Left colon (tissue), 2 donors: ENCODE results near the gene KRT34. TPM values are rescaled to one million over a fixed set of nuclear protein-coding genes. Genes with fewer than 3 reads are reported as not detected.
"Not testable (repeated sequence)": the region's sequence is repeated elsewhere in the genome, so short reads cannot be mapped to it uniquely, and the experiment has no call there.

ENCODE experiments used
- ATAC-seq: fragments of 200-7000 bp; cut with Tn5 transposase; one replicate; pipeline ENCODE4 v1.9.1; 2020; ENCODE audit warnings: mild to moderate bottlenecking, moderate library complexity
- DNase-seq, 2 donors: peaks; one replicate each; pipeline ENCODE4 v3.0.0-alpha.2; 2020
- intact Hi-C, 2 donors: fragments of 100-400 bp; cut with DNase I in 1 of 2; cut with micrococcal nuclease in 1 of 2; formaldehyde crosslinking; loops; one replicate each; pipeline versions ENCODE4 v1.11.2 to v1.14.0; 2022; cut with DNase I, micrococcal nuclease
- total RNA-seq, 2 donors: library from RNA; stranded (reverse); fragmentation: NEBNext Ultra II Directional; extraction: Animal tissue kit (Norgen Biotek cat#: 25700); gene quantifications; one replicate each; pipeline ENCODE4 v1.2.1, GENCODE V29; 2021
- donor health status: DM: no; HTN: no; CAD: no.
- donor health status: DM: yes; HTN: yes; CAD: no.

KRT34 gene
- total RNA-seq, 2 donors from 2014 or later, result 0.20 TPM; not detected in 1

DNA sequence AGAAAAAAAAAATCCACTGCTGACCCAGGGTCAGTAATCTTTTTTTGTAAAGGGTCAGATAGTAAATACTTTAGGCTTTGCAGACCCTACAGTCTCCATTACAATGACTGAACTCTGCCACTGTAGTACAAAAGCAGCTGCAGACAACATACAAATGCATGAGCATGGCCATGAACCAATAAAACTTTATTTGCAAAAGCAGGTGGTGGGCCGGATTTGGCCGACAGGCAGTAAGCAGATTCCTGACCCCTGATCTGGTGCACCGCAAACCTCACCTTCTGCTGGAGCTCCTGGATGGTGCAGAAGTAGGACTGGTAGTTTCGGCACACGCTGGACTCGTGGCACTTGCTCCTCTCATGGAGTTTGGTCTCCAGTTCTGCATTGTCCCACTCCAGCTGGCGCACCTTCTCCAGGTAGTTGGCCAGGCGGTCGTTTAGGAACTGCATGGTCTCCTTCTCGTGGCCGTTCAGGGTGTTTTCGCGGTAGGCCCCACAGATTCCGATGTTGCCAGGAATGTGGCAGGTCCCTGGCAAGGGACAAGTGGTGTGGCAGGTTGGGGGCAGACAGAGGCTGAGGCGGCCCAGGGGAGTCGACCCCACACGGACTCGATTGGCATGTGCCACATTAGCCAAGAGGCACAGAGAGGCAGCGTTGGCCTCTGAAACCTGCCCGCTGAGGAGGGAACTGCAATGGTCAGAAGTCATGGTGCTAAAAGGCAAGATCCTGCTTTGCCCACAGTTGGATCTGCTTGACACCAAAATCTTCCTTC is 29.1 kb upstream of the KRT34 start:
- ATAC-seq, result no peak
- no peak for DNase-seq
- intact Hi-C loops, result no loop called here

DNA sequence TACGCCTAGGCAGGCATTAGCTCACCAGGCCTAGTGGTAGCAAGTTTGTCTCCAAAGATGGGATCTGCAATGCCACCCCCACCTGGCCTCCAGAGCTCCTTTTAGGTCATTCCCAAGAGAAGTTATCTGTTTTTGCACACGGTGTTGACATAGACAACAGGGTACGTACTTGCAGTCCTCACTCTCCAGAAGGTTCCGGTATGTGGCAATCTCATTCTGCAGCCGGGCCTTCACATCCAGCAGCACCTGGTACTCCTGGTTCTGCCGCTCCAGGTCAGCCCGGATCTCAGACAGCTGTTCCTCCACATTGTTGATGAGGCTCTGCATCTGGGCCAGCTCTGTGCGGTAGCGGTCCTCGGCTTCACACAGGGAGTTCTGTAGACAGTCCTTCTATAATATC is 25.1 kb upstream of the KRT34 start:
- intact Hi-C loops, result no loop called here
- ATAC-seq (no peak), DNase-seq (no peak)

DNA sequence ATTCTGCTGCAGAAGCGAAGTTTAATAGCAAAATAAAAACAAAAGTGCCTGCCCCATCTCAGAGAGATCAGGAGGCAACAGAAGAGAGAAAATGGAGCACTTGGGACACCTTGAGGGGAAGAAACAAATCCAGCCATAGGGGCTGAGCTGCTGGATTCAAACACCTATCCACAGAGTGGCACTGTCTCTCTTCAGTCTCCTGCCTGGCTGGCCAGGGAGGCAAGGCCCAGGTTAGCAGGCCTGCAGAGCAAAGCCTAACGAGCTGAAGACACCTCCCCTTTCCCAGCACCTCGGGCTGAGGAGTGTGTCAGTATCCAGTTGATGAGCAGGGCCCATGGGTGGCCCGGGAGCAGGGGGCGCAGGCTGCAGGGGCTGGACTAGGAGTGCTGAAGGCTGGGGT is 24.1 kb upstream of the KRT34 start:
- DNase-seq (no peak), ATAC-seq (no peak)
- intact Hi-C loops, result no loop called here

DNA sequence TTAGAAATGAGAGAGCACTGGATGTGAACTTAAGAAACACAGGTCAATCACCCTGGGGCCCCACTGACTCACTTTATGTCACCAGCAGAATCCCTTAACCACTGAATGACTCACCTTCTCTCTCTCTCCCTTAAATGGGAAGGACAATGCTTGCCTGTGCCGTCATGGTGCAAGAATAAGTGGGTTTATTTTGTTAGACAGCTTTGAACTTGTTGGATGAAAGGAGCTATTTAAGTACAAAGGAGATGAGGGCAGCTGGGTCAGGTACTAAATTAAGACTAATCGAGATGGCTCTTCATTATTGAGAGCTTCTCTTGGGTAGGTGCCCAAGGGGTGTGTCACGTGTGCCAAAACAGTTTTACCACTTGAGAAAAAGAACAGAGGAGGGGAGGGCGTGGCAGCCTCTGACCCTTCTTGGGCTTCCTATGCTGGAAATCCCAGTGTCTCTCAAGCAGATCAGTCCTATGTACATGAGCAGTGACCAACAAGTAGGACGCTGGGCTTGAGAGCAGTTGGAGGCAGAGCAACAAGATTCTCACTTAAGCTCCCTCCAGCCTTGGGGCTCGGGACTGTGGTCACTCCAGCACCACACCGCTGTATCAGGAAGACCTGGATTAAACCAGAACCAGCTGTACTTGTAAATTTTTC is 22.0 kb upstream of the KRT34 start:
- intact Hi-C loops, result no loop called here
- no peak for ATAC-seq
- DNase-seq, result no peak

DNA sequence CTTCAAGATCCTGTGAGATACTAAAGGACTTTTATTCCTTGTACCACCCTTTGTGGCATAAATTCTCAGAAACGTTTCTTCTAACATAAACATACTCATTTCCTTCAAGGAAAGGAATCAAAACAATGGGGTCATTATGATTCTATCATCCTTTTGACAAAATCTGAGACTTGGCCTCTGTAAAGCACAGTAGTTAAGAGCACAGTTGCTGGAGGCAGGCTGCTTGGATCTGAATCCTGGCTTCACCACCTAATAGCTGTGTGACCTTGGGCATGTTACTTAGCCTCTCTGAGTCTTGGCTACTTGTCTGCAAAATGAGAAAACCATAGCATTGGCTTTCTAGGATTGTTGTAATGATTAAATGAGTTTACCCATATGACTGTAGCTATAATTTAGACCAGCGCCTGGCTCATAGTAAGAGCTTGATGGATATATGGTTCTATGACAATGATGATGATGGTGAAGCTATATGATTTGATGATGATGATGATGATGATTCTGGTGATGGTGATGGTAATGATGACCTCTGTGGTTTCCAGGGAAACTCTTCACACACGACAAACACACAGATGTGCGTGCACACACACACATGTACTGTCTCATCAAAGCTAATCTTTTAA is 21.4 kb upstream of the KRT34 start:
- no peak for DNase-seq
- intact Hi-C loops, result no loop called here
- no peak for ATAC-seq

DNA sequence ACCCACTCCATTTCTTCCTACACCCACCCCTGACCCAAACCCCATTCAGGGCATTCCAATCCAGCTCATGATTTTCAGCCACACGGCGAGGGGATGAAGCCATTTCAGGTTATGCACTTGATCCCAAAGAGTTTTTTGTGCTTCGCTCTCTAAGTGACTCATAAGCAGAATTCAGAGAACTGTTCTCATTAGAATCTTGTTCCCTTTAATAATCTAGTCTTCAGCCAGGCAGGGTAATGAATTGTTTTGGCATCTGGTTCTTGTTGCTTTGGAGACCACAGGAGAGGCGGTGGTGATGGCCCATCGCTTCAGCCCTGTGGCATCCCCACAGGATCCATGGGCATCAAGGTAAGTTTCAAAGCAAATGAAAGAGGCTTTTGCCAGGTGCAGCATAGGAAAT is 20.1 kb upstream of the KRT34 start:
- no peak for ATAC-seq
- intact Hi-C loops, result no loop called here
- no peak for DNase-seq

DNA sequence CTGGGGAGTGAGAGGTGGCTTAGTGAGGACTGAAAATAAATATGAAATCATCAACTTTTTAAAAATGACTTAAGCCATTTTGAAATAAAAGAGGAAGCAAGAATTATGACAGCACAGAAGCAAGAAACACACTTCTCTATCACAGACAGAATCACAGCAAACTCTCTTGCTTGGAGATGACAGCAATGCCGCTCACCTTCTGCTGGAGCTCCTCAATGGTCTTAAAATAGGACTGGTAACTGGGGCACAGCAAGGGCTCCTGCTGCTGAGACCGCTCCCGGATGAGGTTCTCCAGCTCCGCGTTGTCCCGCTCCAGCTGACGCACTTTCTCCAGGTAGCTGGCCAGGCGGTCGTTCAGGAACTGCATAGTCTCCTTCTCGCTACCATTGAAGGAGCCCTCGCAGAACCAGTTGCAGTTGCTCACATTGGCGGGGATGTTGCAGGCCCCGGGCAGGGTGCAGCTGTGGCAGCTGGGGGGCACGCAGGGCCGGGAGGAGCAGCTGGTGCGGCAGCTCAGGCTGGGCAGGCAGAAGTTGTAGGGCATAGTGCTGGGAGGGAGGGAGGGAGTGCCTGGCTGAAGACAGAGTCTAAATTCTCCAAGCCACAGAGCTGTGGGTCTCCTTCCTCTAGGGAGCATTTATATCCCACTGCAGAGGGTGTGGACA is 15.0 kb upstream of the KRT34 start, which contains the start of gene KRT31:
Gene KRT31, minus strand, starts transcription at position 613 of the 665 bp plus-strand sequence. Its CDS starts 69 bp downstream, at position 544.
- ATAC-seq, result no peak
- intact Hi-C loops, result no loop called here

DNA sequence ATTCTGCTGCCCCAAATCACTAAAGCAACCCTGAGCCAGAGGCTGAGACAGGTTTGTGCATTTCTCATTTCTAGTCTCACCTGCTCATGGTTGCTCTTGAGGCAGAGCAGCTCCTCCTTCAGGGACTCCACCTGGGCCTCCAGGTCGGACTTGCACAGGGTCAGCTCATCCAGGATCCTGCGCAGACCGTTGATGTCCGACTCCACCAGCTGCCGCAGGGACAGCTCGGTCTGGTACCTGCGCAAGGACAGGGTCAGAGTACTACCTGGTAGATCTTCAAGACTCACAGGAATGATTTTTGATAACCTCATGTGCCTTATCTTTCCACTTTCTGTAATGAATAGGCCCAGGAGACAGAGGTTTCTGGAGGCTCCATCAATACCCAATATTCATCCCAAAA is 14.2 kb upstream of the KRT34 start:
- no peak for DNase-seq
- ATAC-seq, result no peak
- intact Hi-C loops, result no loop called here

More for the DNA sequence above, 15.0 kb upstream of the KRT34 start, which contains the start of gene KRT31:
- DNase-seq, result no peak

DNA sequence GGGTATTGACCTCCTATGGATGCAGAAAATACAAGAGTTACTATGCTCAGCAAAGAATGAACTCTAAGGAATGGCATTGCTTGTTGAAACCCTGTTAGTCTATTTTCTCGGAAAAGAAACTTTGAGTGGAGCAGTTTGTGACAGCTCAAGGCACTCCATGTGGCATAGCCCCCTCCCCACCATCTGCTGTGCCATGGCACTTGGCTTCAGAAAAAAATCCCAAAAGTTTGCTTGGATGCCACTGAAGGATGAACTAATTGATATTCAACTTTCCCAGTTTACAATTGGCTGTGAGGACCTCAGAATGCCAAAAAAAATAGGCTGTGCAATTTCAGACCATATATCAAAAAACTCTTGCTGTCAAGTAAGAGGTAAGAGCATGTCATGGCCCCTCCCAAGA is 13.5 kb upstream of the KRT34 start:
- intact Hi-C loops, result no loop called here
- no peak for DNase-seq
- no peak for ATAC-seq

DNA sequence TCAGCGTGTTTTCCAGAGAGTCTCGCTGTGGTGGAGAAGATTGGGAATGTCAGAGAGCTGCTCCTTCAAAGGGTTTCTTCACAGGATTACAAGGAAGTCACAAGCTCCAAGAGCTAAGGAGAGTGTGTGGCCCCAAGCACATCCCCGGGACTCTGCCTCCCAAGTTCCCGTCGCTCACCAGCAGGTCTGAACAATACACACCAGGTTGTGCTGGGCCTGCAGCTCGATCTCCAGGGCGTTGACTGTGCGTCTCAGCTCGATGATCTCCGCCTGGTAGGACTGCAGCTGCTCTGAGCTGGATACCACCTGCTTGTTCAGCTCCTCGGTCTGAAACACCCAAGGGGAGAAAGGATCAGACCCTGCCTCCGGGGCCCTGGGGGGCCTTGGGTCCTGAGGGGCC is 12.9 kb upstream of the KRT34 start:
- DNase-seq, intact Hi-C loops, ATAC-seq: not testable (repeated sequence)

DNA sequence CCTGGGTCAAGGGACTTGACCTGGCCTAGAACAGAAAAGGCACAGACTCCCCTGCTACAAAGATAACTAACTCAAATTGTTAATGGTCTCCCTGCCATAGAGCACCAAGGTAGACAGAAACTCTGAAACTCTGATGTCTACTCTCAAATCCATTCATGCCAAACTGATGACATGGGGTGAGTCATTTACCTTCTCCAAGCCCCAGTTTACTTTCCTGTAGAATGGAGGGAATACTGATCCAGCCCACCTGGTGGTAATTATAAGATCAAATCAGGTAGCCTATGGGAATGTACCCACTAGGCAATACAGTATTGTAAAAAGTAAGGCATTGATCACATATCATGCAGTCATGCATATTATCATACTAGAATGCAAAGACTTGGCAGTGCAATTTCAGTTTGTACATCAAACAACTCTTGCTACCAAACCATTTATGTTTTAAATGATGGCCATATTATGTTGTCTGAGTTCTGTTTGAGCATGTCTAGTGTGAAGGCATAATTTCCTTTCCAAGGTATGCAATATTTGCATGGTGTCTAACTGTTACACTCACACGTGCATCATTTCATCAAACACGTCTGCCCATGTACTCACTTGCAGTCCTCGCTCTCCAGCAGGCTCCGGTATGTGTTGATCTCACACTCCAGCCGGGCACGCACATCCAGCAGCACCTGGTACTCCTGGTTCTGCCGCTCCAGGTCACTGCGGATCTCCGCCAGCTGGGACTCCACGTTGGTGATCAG is 12.3 kb upstream of the KRT34 start:
- DNase-seq (no peak), ATAC-seq (no peak)
- intact Hi-C loops, result no loop called here

DNA sequence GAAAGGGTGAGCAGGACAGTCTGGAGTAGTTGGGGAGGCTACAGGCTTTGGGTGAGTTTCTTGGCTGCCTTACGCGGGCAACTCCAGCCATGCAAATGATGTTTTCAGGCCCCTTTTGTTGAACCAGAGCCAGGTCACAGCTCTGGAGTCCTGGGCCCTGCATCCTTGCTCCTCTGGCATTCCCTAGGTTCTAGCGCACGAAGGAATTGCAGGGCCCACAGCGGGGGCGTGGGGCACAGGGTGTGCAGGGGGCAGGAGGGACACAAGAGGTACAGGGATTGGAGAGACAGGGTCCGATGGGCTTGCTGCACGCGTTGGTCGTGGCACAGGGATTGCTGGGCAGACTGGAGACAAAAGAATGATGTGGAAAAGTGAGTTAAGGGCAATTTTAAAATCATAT is 11.7 kb upstream of the KRT34 start:
- ATAC-seq, result no peak
- intact Hi-C loops, result no loop called here
- no peak for DNase-seq

DNA sequence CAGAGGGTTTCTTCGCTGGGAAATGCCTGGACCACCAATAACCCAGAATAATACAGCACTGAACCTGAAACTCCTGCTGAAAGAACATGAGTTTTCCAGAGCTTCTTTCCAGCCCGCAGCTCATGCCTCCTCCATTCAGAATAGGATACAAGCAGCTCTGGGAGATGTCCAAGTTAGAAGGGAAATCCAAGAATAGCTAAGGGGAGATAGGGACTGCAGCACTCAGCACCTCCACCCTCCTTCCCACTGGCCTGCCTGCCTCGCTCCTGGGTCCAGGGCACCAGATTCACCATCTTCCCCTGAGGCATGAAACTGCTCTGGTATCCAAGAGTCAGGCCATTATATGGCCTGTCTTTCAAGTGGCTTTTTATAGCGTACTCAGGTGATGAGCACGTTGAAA is 11.2 kb upstream of the KRT34 start:
- ATAC-seq (no peak), DNase-seq (no peak)
- intact Hi-C loops, result no loop called here

DNA sequence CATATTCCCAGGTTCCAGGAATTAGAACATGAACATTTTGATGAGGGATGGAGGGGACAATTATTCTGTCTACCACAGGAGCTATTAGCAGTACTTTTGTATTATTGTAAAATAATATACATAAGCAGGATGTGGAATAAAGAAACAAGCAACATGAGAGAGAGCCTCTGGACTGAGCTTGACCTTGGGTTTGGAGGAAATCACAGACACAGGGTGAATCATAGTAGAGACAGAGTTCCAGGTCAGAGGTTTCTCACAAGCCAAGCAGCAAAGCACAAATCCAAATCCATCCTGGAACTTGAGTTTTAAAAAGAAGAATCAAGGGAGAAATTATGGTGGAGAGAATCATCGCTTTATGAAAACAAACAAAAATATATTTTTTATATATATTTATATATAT is 10.2 kb upstream of the KRT34 start:
- intact Hi-C loops, result no loop called here
- ATAC-seq (no peak), DNase-seq (no peak)

DNA sequence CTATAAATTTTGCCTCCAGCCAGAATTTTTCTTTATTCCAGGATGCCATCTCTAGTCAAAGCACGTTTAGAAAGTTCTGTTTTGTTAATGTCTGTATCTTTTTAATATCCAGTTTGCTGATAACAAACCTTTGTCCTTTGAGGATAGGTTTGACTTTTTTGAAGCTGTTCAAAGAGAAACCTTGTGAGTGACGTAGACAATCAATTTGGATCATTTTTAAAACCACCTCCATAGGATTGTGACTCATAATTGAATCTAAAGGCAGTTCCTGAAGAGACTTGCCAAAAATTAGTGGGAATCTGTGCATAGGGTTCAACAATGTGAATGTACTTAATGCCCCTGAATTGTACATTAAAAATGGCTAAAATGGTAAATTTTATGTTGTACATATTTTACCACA is 9.4 kb upstream of the KRT34 start:
- intact Hi-C loops, result no loop called here
- DNase-seq (no peak), ATAC-seq (no peak)

DNA sequence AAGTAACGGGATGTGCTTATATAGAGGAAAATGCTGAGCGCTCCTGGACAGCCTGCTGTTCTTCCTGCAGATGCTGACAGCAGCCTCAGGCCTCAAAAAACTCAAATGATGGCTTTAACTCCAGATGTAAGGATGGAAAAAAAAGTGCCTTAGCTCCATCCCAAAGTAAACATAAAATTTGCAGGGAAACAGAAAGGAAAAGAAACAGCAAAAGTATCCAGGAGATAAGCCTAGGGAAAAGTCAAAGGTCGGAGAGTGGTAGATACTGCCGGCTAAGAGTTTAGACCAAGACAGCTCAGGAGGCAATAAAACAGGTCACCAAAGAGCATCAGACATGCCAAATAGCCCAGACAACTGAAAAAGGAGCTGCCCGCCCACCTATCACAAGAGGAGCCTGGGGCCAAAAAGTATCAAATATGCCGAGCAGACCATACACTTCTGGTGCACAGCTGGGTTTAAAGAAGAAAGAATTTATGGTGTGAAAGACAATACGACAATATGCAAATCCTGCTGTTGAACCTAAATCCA is 8.4 kb upstream of the KRT34 start:
- intact Hi-C loops, result no loop called here
- ATAC-seq (no peak), DNase-seq (no peak)

DNA sequence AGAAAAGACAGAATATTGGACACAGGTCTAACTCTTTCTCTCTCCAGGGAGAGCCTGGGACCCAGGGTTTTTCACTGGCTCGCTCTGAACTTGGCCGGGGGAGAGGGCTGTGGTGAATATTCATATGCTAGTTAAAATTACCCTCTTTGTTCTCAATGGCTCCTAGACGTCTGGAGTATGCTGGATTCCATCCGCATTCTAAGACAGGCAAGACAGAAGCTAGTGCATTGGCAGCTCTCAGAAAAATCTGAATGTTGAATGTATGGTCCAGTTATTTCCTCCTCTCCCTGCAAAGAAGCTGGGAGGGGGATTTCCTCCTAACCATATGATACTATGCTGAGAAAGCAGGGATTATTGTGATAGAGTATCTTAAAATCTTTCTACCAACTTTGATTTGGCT is 5.6 kb upstream of the KRT34 start:
- DNase-seq (no peak), ATAC-seq (no peak)
- intact Hi-C loops, result loop anchor here in 1 of 2 donors (10.0 kb wide), 1 partner anchor 57 kb away; the partner anchor contains the start of gene KRT38

DNA sequence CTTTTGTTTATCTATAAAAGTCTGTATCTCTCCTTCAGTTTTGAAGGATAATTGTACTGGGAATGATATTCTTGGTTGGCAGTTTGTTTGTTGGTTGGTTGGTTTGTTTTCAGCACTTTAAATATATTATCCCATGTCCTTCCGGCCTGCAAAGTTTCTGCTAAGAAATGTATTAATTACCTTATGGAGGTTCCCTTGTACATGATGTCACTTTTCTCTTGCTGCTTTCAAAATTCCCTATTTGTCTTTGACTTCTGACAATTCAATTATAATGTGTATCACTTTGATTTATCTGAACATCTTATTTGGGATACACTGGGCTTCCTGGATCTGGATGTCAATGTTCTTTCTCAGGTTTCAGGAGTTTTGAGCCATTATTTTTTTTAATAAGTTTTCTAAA is 4.1 kb upstream of the KRT34 start:
- intact Hi-C loops, result loop anchor here in 1 of 2 donors (10.0 kb wide), 1 partner anchor 59 kb away; the partner anchor contains the start of gene KRT38
- no peak for DNase-seq
- ATAC-seq, result no peak

DNA sequence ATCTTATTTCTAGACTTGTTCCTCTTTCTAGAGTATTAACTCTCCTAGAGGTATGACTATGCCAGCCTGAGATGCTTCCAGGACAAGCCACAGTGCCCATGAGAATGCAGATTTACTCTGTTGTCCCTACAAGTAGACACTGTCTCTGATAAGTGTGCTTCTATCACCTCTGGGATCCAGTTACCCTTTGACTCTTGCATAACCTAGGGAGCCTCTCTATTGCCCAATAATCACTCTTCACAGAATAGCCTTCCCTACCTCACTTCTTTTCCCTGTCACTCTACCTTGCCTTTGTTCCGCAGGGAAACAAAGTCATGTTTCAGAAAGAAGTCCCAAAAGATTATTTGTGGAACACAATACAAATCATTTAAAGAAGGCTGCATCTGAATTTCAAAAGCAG is 1.6 kb upstream of the KRT34 start:
- DNase-seq (no peak), ATAC-seq (no peak)

More for the DNA sequence above, 1.6 kb upstream of the KRT34 start:
- intact Hi-C loops, result loop anchor here in 1 of 2 donors (10.0 kb wide), 1 partner anchor 61 kb away; the partner anchor contains the start of gene KRT38
